ENCODE measurements around the gene C8A. TPM values are rescaled to one million over a fixed set of nuclear protein-coding genes. Genes with fewer than 3 reads are reported as not detected.

C8A gene
- total and polyA plus RNA-seq, 2 donors (not counting 1 experiment from before 2014, with no cell fraction given), result not detected

- peaks cover 2% of the 10 kb centered on the region for H3K4me1 ChIP-seq (ENCODE audit: control insufficient read depth, extremely low read depth, insufficient read depth, low read length)
- H3K9ac ChIP-seq (ENCODE audit: insufficient read depth, low read length), result no peak overlapping the region
- TF ChIP-seq CTCF (conservative IDR thresholded peaks at IDR 0.05 in 1 of 2, IDR thresholded peaks at IDR 0.05 in 1 of 2; ENCODE audit: low read depth in 1 of 2, low read length in 2 of 2), result no peak
- TF ChIP-seq EZH2 (IDR thresholded peaks at IDR 0.05; ENCODE audit: low read length, missing control alignments), result no peak
- H3K9me3 ChIP-seq (ENCODE audit: control insufficient read depth, insufficient read depth, low read depth, low read length), result no peaks in the 10 kb centered on the region
- H3K27ac ChIP-seq (ENCODE audit: insufficient read depth, low read length), result no peak overlapping the region
- no peak for DNase-seq (ENCODE audit: low read depth in 2 of 2)
- H3K4me3 ChIP-seq (replicated peaks in 1 of 4; ENCODE audit: control extremely low read depth in 1 of 4, insufficient read depth in 1 of 4, low read depth in 3 of 4, low read length in 4 of 4), result no peak overlapping the region
- no peaks in the 10 kb centered on the region for H3K79me2 ChIP-seq (ENCODE audit: control insufficient read depth, insufficient read depth, low read length)
- no peaks in the 10 kb centered on the region for H3K36me3 ChIP-seq (ENCODE audit: control insufficient read depth, insufficient read depth, low read length)
- H3K4me2 ChIP-seq (ENCODE audit: extremely low read depth, insufficient read depth, low read length), result no peak overlapping the region
- H3K27me3 ChIP-seq (ENCODE audit: control insufficient read depth, insufficient read depth, low read length), result no peaks in the 10 kb centered on the region
- no peaks in the 10 kb centered on the region for H4K20me1 ChIP-seq (ENCODE audit: control insufficient read depth, extremely low read depth, insufficient read depth, low read length)
- H2AFZ ChIP-seq (ENCODE audit: low read length), result no peak overlapping the region
These were observed 12.9 kb downstream of the C8A start for GRCh38 chr1:56867491-56867890.

- Histone ChIP-seq H3K27me3 (ENCODE audit: control insufficient read depth, insufficient read depth, low read length) (no peaks in the 10 kb centered on the region), H3K9ac (ENCODE audit: insufficient read depth, low read length) (no peak overlapping the region), H3K27ac (ENCODE audit: insufficient read depth, low read length) (peak overlapping the region; percentile 36), H3K4me1 (ENCODE audit: control insufficient read depth, extremely low read depth, insufficient read depth, low read length) (peaks cover 2% of the 10 kb centered on the region), H3K4me3 (replicated peaks in 1 of 4; ENCODE audit: control extremely low read depth in 1 of 4, insufficient read depth in 1 of 4, low read depth in 3 of 4, low read length in 4 of 4) (no peak overlapping the region), H3K4me2 (ENCODE audit: extremely low read depth, insufficient read depth, low read length) (peak overlapping the region; percentile 33), H2AFZ (ENCODE audit: low read length) (no peak overlapping the region), H4K20me1 (ENCODE audit: control insufficient read depth, extremely low read depth, insufficient read depth, low read length) (no peaks in the 10 kb centered on the region), H3K36me3 (ENCODE audit: control insufficient read depth, insufficient read depth, low read length) (no peaks in the 10 kb centered on the region), H3K9me3 (ENCODE audit: control insufficient read depth, insufficient read depth, low read depth, low read length) (no peaks in the 10 kb centered on the region), H3K79me2 (ENCODE audit: control insufficient read depth, insufficient read depth, low read length) (no peaks in the 10 kb centered on the region)
- no peak for TF ChIP-seq CTCF (conservative IDR thresholded peaks at IDR 0.05 in 1 of 2, IDR thresholded peaks at IDR 0.05 in 1 of 2; ENCODE audit: low read depth in 1 of 2, low read length in 2 of 2)
- TF ChIP-seq EZH2 (IDR thresholded peaks at IDR 0.05; ENCODE audit: low read length, missing control alignments), result no peak
- DNase-seq (ENCODE audit: low read depth in 2 of 2), result peak; percentile 2 to 11
These were observed 14.2 kb downstream of the C8A start for GRCh38 chr1:56868761-56869160.

- H3K36me3 ChIP-seq (ENCODE audit: control insufficient read depth, insufficient read depth, low read length), result no peaks in the 10 kb centered on the region
- no peaks in the 10 kb centered on the region for H4K20me1 ChIP-seq (ENCODE audit: control insufficient read depth, extremely low read depth, insufficient read depth, low read length)
- peak; percentile 29 to 37 for DNase-seq (ENCODE audit: low read depth in 2 of 2)
- H3K27me3 ChIP-seq (ENCODE audit: control insufficient read depth, insufficient read depth, low read length), result no peaks in the 10 kb centered on the region
- no peak for TF ChIP-seq EZH2 (IDR thresholded peaks at IDR 0.05; ENCODE audit: low read length, missing control alignments)
- TF ChIP-seq CTCF (conservative IDR thresholded peaks at IDR 0.05 in 1 of 2, IDR thresholded peaks at IDR 0.05 in 1 of 2; ENCODE audit: low read depth in 1 of 2, low read length in 2 of 2), result no peak
- H2AFZ ChIP-seq (ENCODE audit: low read length), result no peak overlapping the region
- H3K9ac ChIP-seq (ENCODE audit: insufficient read depth, low read length), result no peak overlapping the region
- H3K4me3 ChIP-seq (replicated peaks in 1 of 4; ENCODE audit: control extremely low read depth in 1 of 4, insufficient read depth in 1 of 4, low read depth in 3 of 4, low read length in 4 of 4), result no peak overlapping the region
- H3K9me3 ChIP-seq (ENCODE audit: control insufficient read depth, insufficient read depth, low read depth, low read length), result no peaks in the 10 kb centered on the region
- H3K27ac ChIP-seq (ENCODE audit: insufficient read depth, low read length), result no peak overlapping the region
- H3K4me2 ChIP-seq (ENCODE audit: extremely low read depth, insufficient read depth, low read length), result peak overlapping the region; percentile 33
- H3K4me1 ChIP-seq (ENCODE audit: control insufficient read depth, extremely low read depth, insufficient read depth, low read length), result peaks cover 2% of the 10 kb centered on the region
- no peaks in the 10 kb centered on the region for H3K79me2 ChIP-seq (ENCODE audit: control insufficient read depth, insufficient read depth, low read length)
These were observed 18.0 kb downstream of the C8A start for GRCh38 chr1:56872597-56872996.

All from fibroblast of lung (primary cell).